Testis (tissue), 2 donors: ENCODE measurements around the gene ALDH1A3.

Source experiments
- POLR2A ChIP-seq: fragments of 450-650 bp; IDR thresholded peaks from one replicate; pipeline ENCODE4 v1.6.1; 2017; ENCODE audit warnings: antibody characterized with exemption, mild to moderate bottlenecking, moderate library complexity
- TF ChIP-seq, protein P1 (sequence below), 3 experiments: fragments of 450-650 bp in 2 of 3; fragments of 200-600 bp in 1 of 3; sonication (generic) in 1 of 3; IDR thresholded peaks; one replicate each; pipeline ENCODE4 v1.5.1; 2016 to 2019; ENCODE audit warnings: antibody characterized with exemption in 3 of 3, mild to moderate bottlenecking in 2 of 3, moderate library complexity in 1 of 3

GRCh38 chr15:100873029-100873677, 6.5 kb upstream of the ALDH1A3 start:
- TF ChIP-seq, protein P1, sequence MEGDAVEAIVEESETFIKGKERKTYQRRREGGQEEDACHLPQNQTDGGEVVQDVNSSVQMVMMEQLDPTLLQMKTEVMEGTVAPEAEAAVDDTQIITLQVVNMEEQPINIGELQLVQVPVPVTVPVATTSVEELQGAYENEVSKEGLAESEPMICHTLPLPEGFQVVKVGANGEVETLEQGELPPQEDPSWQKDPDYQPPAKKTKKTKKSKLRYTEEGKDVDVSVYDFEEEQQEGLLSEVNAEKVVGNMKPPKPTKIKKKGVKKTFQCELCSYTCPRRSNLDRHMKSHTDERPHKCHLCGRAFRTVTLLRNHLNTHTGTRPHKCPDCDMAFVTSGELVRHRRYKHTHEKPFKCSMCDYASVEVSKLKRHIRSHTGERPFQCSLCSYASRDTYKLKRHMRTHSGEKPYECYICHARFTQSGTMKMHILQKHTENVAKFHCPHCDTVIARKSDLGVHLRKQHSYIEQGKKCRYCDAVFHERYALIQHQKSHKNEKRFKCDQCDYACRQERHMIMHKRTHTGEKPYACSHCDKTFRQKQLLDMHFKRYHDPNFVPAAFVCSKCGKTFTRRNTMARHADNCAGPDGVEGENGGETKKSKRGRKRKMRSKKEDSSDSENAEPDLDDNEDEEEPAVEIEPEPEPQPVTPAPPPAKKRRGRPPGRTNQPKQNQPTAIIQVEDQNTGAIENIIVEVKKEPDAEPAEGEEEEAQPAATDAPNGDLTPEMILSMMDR (IDR thresholded peaks at IDR 0.05), result peak; percentile 90 to 96 (median 94)
- TF ChIP-seq POLR2A, result no peak
